HepG2 (cell line): Measurements from ENCODE around the gene FOXR1. TPM values are rescaled to one million over a fixed set of nuclear protein-coding genes. Genes with fewer than 3 reads are reported as not detected.

ENCODE experiments used
- BRCA1 ChIP-seq: sonication (generic); formaldehyde crosslinking; IDR thresholded peaks from 2 replicates; pipeline ENCODE4 v1.4.0; 2020; ENCODE audit warnings: missing genetic modification reagents
- ERF ChIP-seq: IDR thresholded peaks from 2 replicates; pipeline ENCODE4 v1.6.1; 2018; ENCODE audit warnings: missing biosample characterization, missing genetic modification reagents
- FIP1L1 ChIP-seq: fragments of 200-400 bp; formaldehyde crosslinking; IDR thresholded peaks from 2 replicates; pipeline ENCODE4 v1.6.1; 2018; ENCODE audit warnings: low read depth, mild to moderate bottlenecking, low read length, moderate library complexity, borderline replicate concordance; ENCODE audit not compliant: insufficient read depth
- FOXC1 ChIP-seq: sonication (generic); formaldehyde crosslinking; IDR thresholded peaks from 2 replicates; pipeline ENCODE4 v1.8.0; 2022; ENCODE audit warnings: mild to moderate bottlenecking, missing genetic modification reagents, borderline replicate concordance
- HCFC1 ChIP-seq: fragments of 150-350 bp; IDR thresholded peaks from 2 replicates; pipeline ENCODE4 v1.6.1; 2014; ENCODE audit warnings: low read depth, low read length
- HOXD1 ChIP-seq: sonication (generic); formaldehyde crosslinking; IDR thresholded peaks from 2 replicates; pipeline ENCODE4 v1.5.0; 2020; ENCODE audit warnings: missing genetic modification reagents
- MAZ ChIP-seq, 2 experiments: sonication (generic) in 1 of 2; formaldehyde crosslinking in 1 of 2; IDR thresholded peaks; 2 replicates each; pipeline versions ENCODE4 v1.5.0 to v1.6.1; 2012 to 2020; ENCODE audit warnings: low read depth in 2 of 2, mild to moderate bottlenecking in 2 of 2, borderline replicate concordance in 1 of 2, improper control_type of control experiment in 1 of 2, low read length in 1 of 2, missing genetic modification reagents in 1 of 2, moderate library complexity in 1 of 2
- PRMT3 ChIP-seq: sonication (generic); formaldehyde crosslinking; IDR thresholded peaks from 2 replicates; pipeline ENCODE4 v1.8.1; 2022; ENCODE audit warnings: low read depth, mild to moderate bottlenecking, moderate library complexity, missing genetic modification reagents, borderline replicate concordance
- SALL1 ChIP-seq: sonication (generic); formaldehyde crosslinking; IDR thresholded peaks from 2 replicates; pipeline ENCODE4 v1.8.0; 2022; ENCODE audit warnings: mild to moderate bottlenecking, missing genetic modification reagents
- ZBTB38 ChIP-seq: sonication (generic); formaldehyde crosslinking; IDR thresholded peaks from 2 replicates; pipeline ENCODE4 v1.5.1; 2020; ENCODE audit warnings: mild to moderate bottlenecking, missing genetic modification reagents
- ZFP62 ChIP-seq: sonication (generic); formaldehyde crosslinking; IDR thresholded peaks from 2 replicates; pipeline ENCODE4 v1.4.0; 2020; ENCODE audit warnings: missing genetic modification reagents
- ZNF33B ChIP-seq: sonication (generic); formaldehyde crosslinking; IDR thresholded peaks from 2 replicates; pipeline ENCODE4 v1.5.1; 2020; ENCODE audit warnings: mild to moderate bottlenecking, missing genetic modification reagents
- ZNF614 ChIP-seq: IDR thresholded peaks from 2 replicates; pipeline ENCODE4 v1.6.1; 2018; ENCODE audit warnings: missing biosample characterization, missing genetic modification reagents, inconsistent platforms, borderline replicate concordance
- ZNF703 ChIP-seq: sonication (generic); formaldehyde crosslinking; IDR thresholded peaks from 2 replicates; pipeline ENCODE4 v1.5.1; 2020; ENCODE audit warnings: missing genetic modification reagents, mild to moderate bottlenecking, moderate library complexity, borderline replicate concordance
- polyA plus RNA-seq, 8 experiments: library from polyadenylated mRNA; depleted of rRNA in 3 of 8; stranded (reverse) in 7 of 8; unstranded in 1 of 8; fragments of >200 nt; fragmentation: Illumina TruSeq in 4 of 8; extraction: Trizol in 4 of 8; gene quantifications; 2 replicates each; pipeline versions ENCODE4 v1.2.1 to v1.2.3, GENCODE V29; 2011 to 2016; ENCODE audit warnings: low read depth in 4 of 8, missing spikeins in 1 of 8, mixed read lengths in 1 of 8; ENCODE audit not compliant: insufficient read depth in 1 of 8
- total RNA-seq, 5 experiments: library from RNA; depleted of rRNA; stranded (reverse); fragments of >200 nt; fragmentation: Illumina TruSeq; extraction: Trizol; gene quantifications; 2 replicates each; pipeline ENCODE4 v1.2.3, GENCODE V29; 2016; ENCODE audit warnings: low read depth in 1 of 5
- TF ChIP-seq, protein P1 (sequence below): sonication (generic); formaldehyde crosslinking; IDR thresholded peaks from 2 replicates; pipeline ENCODE4 v1.9.0; 2022; ENCODE audit warnings: missing genetic modification reagents, mild to moderate bottlenecking, borderline replicate concordance
- TF ChIP-seq, protein P2 (sequence below): sonication (generic); formaldehyde crosslinking; IDR thresholded peaks from 2 replicates; pipeline ENCODE4 v1.5.0; 2020; ENCODE audit warnings: missing genetic modification reagents
- TF ChIP-seq, protein P3 (sequence below): sonication (generic); formaldehyde crosslinking; IDR thresholded peaks from 2 replicates; pipeline ENCODE4 v1.5.1; 2020; ENCODE audit warnings: missing genetic modification reagents, mild to moderate bottlenecking, borderline replicate concordance
- TF ChIP-seq, protein P4 (sequence below): sonication (generic); formaldehyde crosslinking; IDR thresholded peaks from 2 replicates; pipeline ENCODE4 v1.9.0; 2021; ENCODE audit warnings: missing genetic modification reagents, borderline replicate concordance

FOXR1 gene
- total and polyA plus RNA-seq, 2 of the 13 experiments (the other 11 are each of a cell fraction or from before 2014, with no cell fraction given): not detected

DNA sequence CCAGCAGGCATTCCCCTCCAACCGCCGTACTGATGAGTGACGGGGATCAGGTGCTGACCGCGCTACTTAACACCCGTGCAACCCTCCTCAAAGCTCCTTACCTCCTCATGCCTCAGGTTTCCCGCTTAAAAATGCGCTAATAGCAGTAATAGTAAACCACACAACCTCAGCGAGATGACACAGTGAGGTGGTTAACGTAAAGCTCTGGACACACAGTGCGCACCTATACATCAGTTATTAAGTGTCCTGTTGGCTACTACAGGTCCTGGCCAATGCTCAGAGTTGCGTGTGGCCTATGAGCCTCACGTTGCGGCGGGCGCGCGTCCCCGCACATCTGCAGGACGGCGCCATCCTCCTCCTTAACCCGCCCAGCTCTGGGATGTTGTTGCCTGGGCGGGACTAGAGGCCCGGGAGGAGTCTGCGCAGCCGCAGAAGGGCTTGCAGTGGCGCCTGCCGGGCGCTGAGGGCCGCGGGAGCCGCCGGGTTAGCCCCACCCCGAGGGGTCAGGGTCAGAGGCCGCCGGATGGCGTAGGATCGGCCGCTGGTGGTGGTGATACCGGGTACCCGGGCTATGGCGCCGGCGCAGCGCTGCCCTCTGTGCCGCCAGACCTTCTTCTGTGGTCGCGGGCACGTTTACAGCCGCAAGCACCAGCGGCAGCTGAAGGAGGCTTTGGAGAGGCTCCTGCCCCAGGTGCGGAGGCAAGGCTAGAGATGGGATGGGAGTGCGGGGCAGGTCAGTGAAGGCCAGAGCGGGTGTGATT lies 26.2 kb downstream of the FOXR1 start, which contains the start of gene CENATAC (continued):
- TF ChIP-seq HOXD1 (CRISPR knock-in tag) (peak; percentile 3; the same call in 1 of the 2 replicates), FIP1L1 (no peak), SALL1 (CRISPR knock-in tag) (peak; percentile 63), ZNF33B (CRISPR knock-in tag) (0 out of 2 replicates have a peak, but pooled peaks have one; percentile 74), ZFP62 (CRISPR knock-in tag) (no peak), ZNF614 (CRISPR knock-in tag) (0 out of 2 replicates have a peak, but pooled peaks have one; percentile 35), BRCA1 (CRISPR knock-in tag) (no peak), ZBTB38 (peak; percentile 54; the same call in 1 of the 2 replicates), PRMT3 (CRISPR knock-in tag) (no peak), MAZ (IDR thresholded peaks at IDR 0.05; ENCODE audit: borderline replicate concordance, low read depth, low read length) (peak; percentile 44; the same call in 1 of the 2 replicates), MAZ (CRISPR knock-in tag; IDR thresholded peaks at IDR 0.05; ENCODE audit: low read depth) (peak; percentile 47; the same call in 1 of the 2 replicates), FOXC1 (CRISPR knock-in tag) (peak; percentile 41; the same call in 1 of the 2 replicates), ZNF703 (CRISPR knock-in tag) (no peak; the same call in 1 of the 2 replicates), HCFC1 (no peak; the same call in 1 of the 2 replicates), ERF (peak; percentile 59)
- TF ChIP-seq, protein P1, sequence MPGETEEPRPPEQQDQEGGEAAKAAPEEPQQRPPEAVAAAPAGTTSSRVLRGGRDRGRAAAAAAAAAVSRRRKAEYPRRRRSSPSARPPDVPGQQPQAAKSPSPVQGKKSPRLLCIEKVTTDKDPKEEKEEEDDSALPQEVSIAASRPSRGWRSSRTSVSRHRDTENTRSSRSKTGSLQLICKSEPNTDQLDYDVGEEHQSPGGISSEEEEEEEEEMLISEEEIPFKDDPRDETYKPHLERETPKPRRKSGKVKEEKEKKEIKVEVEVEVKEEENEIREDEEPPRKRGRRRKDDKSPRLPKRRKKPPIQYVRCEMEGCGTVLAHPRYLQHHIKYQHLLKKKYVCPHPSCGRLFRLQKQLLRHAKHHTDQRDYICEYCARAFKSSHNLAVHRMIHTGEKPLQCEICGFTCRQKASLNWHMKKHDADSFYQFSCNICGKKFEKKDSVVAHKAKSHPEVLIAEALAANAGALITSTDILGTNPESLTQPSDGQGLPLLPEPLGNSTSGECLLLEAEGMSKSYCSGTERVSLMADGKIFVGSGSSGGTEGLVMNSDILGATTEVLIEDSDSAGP (CRISPR knock-in tag): peak; percentile 84
- TF ChIP-seq, protein P2, sequence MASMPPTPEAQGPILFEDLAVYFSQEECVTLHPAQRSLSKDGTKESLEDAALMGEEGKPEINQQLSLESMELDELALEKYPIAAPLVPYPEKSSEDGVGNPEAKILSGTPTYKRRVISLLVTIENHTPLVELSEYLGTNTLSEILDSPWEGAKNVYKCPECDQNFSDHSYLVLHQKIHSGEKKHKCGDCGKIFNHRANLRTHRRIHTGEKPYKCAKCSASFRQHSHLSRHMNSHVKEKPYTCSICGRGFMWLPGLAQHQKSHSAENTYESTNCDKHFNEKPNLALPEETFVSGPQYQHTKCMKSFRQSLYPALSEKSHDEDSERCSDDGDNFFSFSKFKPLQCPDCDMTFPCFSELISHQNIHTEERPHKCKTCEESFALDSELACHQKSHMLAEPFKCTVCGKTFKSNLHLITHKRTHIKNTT: no peak
- TF ChIP-seq, protein P3, sequence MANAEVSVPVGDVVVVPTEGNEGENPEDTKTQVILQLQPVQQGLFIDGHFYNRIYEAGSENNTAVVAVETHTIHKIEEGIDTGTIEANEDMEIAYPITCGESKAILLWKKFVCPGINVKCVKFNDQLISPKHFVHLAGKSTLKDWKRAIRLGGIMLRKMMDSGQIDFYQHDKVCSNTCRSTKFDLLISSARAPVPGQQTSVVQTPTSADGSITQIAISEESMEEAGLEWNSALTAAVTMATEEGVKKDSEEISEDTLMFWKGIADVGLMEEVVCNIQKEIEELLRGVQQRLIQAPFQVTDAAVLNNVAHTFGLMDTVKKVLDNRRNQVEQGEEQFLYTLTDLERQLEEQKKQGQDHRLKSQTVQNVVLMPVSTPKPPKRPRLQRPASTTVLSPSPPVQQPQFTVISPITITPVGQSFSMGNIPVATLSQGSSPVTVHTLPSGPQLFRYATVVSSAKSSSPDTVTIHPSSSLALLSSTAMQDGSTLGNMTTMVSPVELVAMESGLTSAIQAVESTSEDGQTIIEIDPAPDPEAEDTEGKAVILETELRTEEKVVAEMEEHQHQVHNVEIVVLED (CRISPR knock-in tag): peak; percentile 81
- TF ChIP-seq, protein P4, sequence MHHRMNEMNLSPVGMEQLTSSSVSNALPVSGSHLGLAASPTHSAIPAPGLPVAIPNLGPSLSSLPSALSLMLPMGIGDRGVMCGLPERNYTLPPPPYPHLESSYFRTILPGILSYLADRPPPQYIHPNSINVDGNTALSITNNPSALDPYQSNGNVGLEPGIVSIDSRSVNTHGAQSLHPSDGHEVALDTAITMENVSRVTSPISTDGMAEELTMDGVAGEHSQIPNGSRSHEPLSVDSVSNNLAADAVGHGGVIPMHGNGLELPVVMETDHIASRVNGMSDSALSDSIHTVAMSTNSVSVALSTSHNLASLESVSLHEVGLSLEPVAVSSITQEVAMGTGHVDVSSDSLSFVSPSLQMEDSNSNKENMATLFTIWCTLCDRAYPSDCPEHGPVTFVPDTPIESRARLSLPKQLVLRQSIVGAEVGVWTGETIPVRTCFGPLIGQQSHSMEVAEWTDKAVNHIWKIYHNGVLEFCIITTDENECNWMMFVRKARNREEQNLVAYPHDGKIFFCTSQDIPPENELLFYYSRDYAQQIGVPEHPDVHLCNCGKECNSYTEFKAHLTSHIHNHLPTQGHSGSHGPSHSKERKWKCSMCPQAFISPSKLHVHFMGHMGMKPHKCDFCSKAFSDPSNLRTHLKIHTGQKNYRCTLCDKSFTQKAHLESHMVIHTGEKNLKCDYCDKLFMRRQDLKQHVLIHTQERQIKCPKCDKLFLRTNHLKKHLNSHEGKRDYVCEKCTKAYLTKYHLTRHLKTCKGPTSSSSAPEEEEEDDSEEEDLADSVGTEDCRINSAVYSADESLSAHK (CRISPR knock-in tag): 0 out of 2 replicates have a peak, but pooled peaks have one; percentile 70
